AG04449 (cell line): Measurements from ENCODE around the gene LONP2.
"Not testable (repeated sequence)": the region's sequence is repeated elsewhere in the genome, so short reads cannot be mapped to it uniquely, and the experiment has no call there.

Experiments
- CTCF ChIA-PET: fragments of 350-600 bp; formaldehyde crosslinking; extraction: SDS; loops from one replicate; lab custom pipeline; 2021; ENCODE audit warnings: antibody characterized with exemption; lab: Yijun Ruan, JAX
- POLR2A ChIA-PET: fragments of 400-600, 350-600 bp; formaldehyde crosslinking; extraction: SDS; loops from one replicate; lab custom pipeline; 2020; ENCODE audit warnings: antibody characterized with exemption, inconsistent platforms; lab: Yijun Ruan, JAX
- DNase-seq: peaks from one replicate; pipeline ENCODE4 v3.0.0-alpha.2; 2010; ENCODE audit warnings: low read depth, low spot score
- H3K4me3 ChIP-seq: 2 replicates; pipeline ENCODE4 v1.5.1; 2011; ENCODE audit warnings: low read depth, mild to moderate bottlenecking, control low read depth, low read length
- TF ChIP-seq, protein P1 (sequence below): IDR thresholded peaks from one replicate; pipeline ENCODE4 v1.5.1; 2011; ENCODE audit warnings: mild to moderate bottlenecking, moderate library complexity, low read length, control low read depth, inconsistent platforms; ENCODE audit not compliant: insufficient read depth; ENCODE audit errors: missing control alignments

Gene LONP2

GRCh38 chr16:48367441-48368049, 123.4 kb downstream of the LONP2 start:
- no peak overlapping the region for H3K4me3 ChIP-seq
- DNase-seq = no peak
- CTCF ChIA-PET = interaction anchor here (1.2 to 6.8 kb wide), 5 partner anchors 10 to 255 kb away, joined by 3 to 61 read pairs (median 4); partner anchors contain the start of gene N4BP1
- TF ChIP-seq, protein P1, sequence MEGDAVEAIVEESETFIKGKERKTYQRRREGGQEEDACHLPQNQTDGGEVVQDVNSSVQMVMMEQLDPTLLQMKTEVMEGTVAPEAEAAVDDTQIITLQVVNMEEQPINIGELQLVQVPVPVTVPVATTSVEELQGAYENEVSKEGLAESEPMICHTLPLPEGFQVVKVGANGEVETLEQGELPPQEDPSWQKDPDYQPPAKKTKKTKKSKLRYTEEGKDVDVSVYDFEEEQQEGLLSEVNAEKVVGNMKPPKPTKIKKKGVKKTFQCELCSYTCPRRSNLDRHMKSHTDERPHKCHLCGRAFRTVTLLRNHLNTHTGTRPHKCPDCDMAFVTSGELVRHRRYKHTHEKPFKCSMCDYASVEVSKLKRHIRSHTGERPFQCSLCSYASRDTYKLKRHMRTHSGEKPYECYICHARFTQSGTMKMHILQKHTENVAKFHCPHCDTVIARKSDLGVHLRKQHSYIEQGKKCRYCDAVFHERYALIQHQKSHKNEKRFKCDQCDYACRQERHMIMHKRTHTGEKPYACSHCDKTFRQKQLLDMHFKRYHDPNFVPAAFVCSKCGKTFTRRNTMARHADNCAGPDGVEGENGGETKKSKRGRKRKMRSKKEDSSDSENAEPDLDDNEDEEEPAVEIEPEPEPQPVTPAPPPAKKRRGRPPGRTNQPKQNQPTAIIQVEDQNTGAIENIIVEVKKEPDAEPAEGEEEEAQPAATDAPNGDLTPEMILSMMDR = no peak
- POLR2A ChIA-PET = no interaction called here

DNA sequence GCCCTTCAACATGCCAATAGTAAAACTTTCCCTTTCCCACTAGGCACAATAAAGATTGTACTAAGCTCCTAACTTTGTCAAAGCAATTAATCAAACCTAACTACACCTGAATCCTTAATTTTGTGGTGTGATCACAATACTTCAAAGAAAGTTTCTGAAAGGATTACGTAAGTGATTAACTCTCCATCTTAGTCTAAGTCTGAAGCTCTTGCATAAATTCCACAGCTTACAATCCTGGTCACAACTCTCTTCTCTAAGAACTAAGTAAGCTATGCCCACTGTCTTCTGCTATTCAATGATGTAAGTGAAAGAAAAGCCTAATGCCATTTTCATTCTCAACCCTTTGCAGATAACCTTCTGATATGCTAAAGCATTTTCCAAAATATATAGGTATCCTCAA, 125.7 kb downstream of the LONP2 start:
- ChIA-PET POLR2A (no interaction called here), CTCF (interaction anchor here (0.8 to 6.8 kb wide), 5 partner anchors 16 to 259 kb away, joined by 3 to 61 read pairs (median 3); partner anchors contain the start of gene SIAH1)
- TF ChIP-seq, protein P1 = no peak
- H3K4me3 ChIP-seq = no peak overlapping the region
- DNase-seq = no peak

GRCh38 chr16:48370229-48370628, 126.1 kb downstream of the LONP2 start:
- CTCF ChIA-PET = interaction anchor here (0.6 to 2.8 kb wide), 3 partner anchors 15 to 259 kb away, joined by 3 to 14 read pairs (median 5); partner anchors contain the start of gene SIAH1
- TF ChIP-seq, protein P1 = no peak
- POLR2A ChIA-PET = no interaction called here
- no peak for DNase-seq
- no peak overlapping the region for H3K4me3 ChIP-seq

- H3K4me3 ChIP-seq, DNase-seq, POLR2A ChIA-PET: not testable (repeated sequence)
- CTCF ChIA-PET = interaction anchor here (0.6 to 2.8 kb wide), 3 partner anchors 22 to 258 kb away, joined by 3 to 14 read pairs (median 5); no protein-coding TSS in a partner anchor
These were observed 126.7 kb downstream of the LONP2 start for GRCh38 chr16:48370668-48371392.

- CTCF ChIA-PET = interaction anchor here (0.6 to 2.8 kb wide), 3 partner anchors 22 to 258 kb away, joined by 3 to 14 read pairs (median 11); no protein-coding TSS in a partner anchor
These were observed 127.3 kb downstream of the LONP2 start for GRCh38 chr16:48371393-48371780.

DNA sequence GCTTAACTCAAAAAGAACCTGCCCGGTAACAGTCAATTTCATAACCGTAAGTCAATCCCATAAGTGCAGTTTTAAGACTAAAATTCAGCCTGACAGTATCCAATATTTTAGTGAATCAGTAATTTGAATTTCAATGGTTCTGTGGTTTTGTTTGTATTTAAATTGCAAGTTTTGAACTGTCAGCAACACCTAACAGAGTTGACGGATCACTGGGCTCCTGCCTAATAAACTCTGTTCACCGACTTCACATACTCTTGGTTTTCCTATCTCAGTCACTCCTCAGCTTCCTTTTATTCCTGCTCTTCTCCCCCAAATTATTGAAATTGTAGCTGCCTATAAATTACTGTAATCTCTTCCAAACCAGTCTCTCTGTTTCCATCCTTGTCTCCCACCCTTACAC, 128.6 kb downstream of the LONP2 start:
- CTCF ChIA-PET = interaction anchor here (1.4 to 2.8 kb wide), 2 partner anchors 18 to 251 kb away, joined by 4 to 11 read pairs; no protein-coding TSS in a partner anchor
- H3K4me3 ChIP-seq = no peak overlapping the region
- TF ChIP-seq, protein P1 = no peak
- no peak for DNase-seq
- POLR2A ChIA-PET = no interaction called here

More at GRCh38 chr16:48371393-48371780, 127.3 kb downstream of the LONP2 start:
- no peak for DNase-seq
- POLR2A ChIA-PET = interaction anchor here (0.6 kb wide), 1 partner anchor 14 kb away, joined by 3 read pairs; the partner anchor contains the start of gene SIAH1
- no peak overlapping the region for H3K4me3 ChIP-seq
- TF ChIP-seq, protein P1 = no peak
